ENCODE results near the gene CYB5D1.

DNA sequence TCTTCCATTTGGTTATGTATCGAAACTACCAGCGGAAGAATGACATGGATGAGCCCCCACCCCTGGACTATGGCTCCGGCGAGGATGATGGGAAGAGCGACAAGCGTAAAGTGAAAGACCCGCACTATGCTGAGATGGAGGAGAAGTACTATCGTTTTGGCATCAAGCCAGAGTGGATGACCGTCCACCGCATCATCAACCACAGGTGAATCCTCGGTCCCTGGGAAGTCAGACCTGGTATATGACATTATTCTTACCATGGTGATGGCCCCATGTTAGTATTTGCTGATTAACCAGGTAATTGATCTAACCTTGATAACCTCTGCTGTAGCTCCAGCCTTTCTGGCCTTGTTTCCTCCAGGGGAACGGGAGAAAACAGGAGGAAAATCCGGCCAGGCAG lies 39.3 kb downstream of the CYB5D1 start:
- TF ChIP-seq, protein P1, sequence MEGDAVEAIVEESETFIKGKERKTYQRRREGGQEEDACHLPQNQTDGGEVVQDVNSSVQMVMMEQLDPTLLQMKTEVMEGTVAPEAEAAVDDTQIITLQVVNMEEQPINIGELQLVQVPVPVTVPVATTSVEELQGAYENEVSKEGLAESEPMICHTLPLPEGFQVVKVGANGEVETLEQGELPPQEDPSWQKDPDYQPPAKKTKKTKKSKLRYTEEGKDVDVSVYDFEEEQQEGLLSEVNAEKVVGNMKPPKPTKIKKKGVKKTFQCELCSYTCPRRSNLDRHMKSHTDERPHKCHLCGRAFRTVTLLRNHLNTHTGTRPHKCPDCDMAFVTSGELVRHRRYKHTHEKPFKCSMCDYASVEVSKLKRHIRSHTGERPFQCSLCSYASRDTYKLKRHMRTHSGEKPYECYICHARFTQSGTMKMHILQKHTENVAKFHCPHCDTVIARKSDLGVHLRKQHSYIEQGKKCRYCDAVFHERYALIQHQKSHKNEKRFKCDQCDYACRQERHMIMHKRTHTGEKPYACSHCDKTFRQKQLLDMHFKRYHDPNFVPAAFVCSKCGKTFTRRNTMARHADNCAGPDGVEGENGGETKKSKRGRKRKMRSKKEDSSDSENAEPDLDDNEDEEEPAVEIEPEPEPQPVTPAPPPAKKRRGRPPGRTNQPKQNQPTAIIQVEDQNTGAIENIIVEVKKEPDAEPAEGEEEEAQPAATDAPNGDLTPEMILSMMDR (IDR thresholded peaks at IDR 0.05) = no peak
- TF ChIP-seq ZFX (IDR thresholded peaks at IDR 0.05; ENCODE audit: borderline replicate concordance) = no peak

All from 22Rv1 (cell line).